Psoas muscle (tissue), 8 donors: ENCODE data around the gene UBP1. TPM values are rescaled to one million over a fixed set of nuclear protein-coding genes. Genes with fewer than 3 reads are reported as not detected.

Source experiments
- ATAC-seq, 4 donors: fragments of 200-7000 bp; cut with Tn5 transposase; one replicate each; pipeline ENCODE4 v1.9.1; 2020; ENCODE audit warnings: moderate library complexity in 3 of 4, mild to moderate bottlenecking in 2 of 4
- DNase-seq, 2 donors: peaks; one replicate each; pipeline ENCODE4 v3.0.0-alpha.2; 2020
- H3K27ac ChIP-seq: fragments of 200-600 bp; one replicate; pipeline ENCODE4 v1.8.0; 2022
- H3K27me3 ChIP-seq, 3 donors: fragments of 200-600 bp in 1 of 3; one replicate each; pipeline versions ENCODE4 v1.6.1 to v1.8.0; 2013 to 2022; ENCODE audit warnings: low read length in 2 of 3, mild to moderate bottlenecking in 2 of 3, moderate library complexity in 1 of 3; ENCODE audit not compliant: insufficient read depth in 3 of 3
- H3K36me3 ChIP-seq, 2 donors: fragments of 200-600 bp in 1 of 2; one replicate each; pipeline versions ENCODE4 v1.6.1 to v1.8.0; 2013 to 2022; ENCODE audit warnings: low read depth in 1 of 2, mild to moderate bottlenecking in 1 of 2, moderate library complexity in 1 of 2; ENCODE audit not compliant: insufficient read depth in 1 of 2
- H3K4me1 ChIP-seq: fragments of 200-600 bp; one replicate; pipeline ENCODE4 v1.8.0; 2022
- H3K4me3 ChIP-seq: fragments of 200-600 bp; one replicate; pipeline ENCODE4 v1.8.0; 2022; ENCODE audit warnings: mild to moderate bottlenecking
- H3K9me3 ChIP-seq: fragments of 200-600 bp; one replicate; pipeline ENCODE4 v1.8.0; 2022
- WGBS, 3 donors: extraction: QIAGEN DNeasy Blood & Tissue Kit; methylation state at CpG; one replicate each; pipeline versions ENCODE4 v1.1.6 to v1.1.7; 2013; 5-methylcytosine and 5-hydroxymethylcytosine counted together
- intact Hi-C, 2 donors: fragments of 100-400 bp; cut with DNase I; formaldehyde crosslinking; loops; one replicate each; pipeline versions ENCODE4 v1.11.0 to v1.14.2; 2022
- long read RNA-seq, 2 donors: library from polyadenylated mRNA; unstranded; transcript quantifications; one replicate each; pipeline ENCODE4 v2.0.0, GENCODE V29; 2021
- polyA plus RNA-seq, 3 donors: library from polyadenylated mRNA; stranded (reverse); fragments of 200-250 nt; gene quantifications; one replicate each; pipeline ENCODE4 v1.2.3, GENCODE V29; 2013
- total RNA-seq, 4 donors: library from RNA; stranded (reverse); fragmentation: NEBNext Ultra II Directional in 2 of 4; extraction: Animal tissue kit (Norgen Biotek cat#: 25700) in 2 of 4; gene quantifications; one replicate each; pipeline versions ENCODE4 v1.2.1 to v1.2.4, GENCODE V29; 2021 to 2023
- TF ChIP-seq, protein P1 (sequence below): fragments of 200-600 bp; IDR thresholded peaks from one replicate; pipeline ENCODE4 v1.8.0; 2022; ENCODE audit warnings: antibody characterized with exemption
- donor health status: healthy with polysubstance abuse.
- donor health status: DM: no; HTN: no; CAD: no; lungs with moderate emphysema.
- donor health status: Bipolar disorder and iron deficiency.
- donor health status: healthy.
- donor health status: DM: yes; HTN: yes; CAD: no.
- donor health status: DM: no; HTN: no; CAD: no.
- donor health status: DM: no; HTN: no; CAD: no.
- donor health status: DM: yes; HTN: yes; CAD: no.

Gene UBP1, protein sequence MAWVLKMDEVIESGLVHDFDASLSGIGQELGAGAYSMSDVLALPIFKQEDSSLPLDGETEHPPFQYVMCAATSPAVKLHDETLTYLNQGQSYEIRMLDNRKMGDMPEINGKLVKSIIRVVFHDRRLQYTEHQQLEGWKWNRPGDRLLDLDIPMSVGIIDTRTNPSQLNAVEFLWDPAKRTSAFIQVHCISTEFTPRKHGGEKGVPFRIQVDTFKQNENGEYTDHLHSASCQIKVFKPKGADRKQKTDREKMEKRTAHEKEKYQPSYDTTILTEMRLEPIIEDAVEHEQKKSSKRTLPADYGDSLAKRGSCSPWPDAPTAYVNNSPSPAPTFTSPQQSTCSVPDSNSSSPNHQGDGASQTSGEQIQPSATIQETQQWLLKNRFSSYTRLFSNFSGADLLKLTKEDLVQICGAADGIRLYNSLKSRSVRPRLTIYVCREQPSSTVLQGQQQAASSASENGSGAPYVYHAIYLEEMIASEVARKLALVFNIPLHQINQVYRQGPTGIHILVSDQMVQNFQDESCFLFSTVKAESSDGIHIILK
- 10 to 100 TPM; 22.4 to 26.6 (median 24.7) TPM for total RNA-seq
- 10 to 100 TPM; 12.6 to 44.1 (median 33.6) TPM for polyA plus RNA-seq
- long read RNA-seq, donor 1, full-length matches to known transcripts: 7 of 10 reads
- long read RNA-seq, donor 1, partial matches to known transcripts: 1 of 10 reads
- long read RNA-seq, donor 1, other reads (novel, unspliced or antisense): 2 of 10 reads
- long read RNA-seq, donor 2, full-length matches to known transcripts: 4 of 12 reads
- long read RNA-seq, donor 2, partial matches to known transcripts: 7 of 12 reads
- long read RNA-seq, donor 2, other reads (novel, unspliced or antisense): 1 of 12 reads

DNA sequence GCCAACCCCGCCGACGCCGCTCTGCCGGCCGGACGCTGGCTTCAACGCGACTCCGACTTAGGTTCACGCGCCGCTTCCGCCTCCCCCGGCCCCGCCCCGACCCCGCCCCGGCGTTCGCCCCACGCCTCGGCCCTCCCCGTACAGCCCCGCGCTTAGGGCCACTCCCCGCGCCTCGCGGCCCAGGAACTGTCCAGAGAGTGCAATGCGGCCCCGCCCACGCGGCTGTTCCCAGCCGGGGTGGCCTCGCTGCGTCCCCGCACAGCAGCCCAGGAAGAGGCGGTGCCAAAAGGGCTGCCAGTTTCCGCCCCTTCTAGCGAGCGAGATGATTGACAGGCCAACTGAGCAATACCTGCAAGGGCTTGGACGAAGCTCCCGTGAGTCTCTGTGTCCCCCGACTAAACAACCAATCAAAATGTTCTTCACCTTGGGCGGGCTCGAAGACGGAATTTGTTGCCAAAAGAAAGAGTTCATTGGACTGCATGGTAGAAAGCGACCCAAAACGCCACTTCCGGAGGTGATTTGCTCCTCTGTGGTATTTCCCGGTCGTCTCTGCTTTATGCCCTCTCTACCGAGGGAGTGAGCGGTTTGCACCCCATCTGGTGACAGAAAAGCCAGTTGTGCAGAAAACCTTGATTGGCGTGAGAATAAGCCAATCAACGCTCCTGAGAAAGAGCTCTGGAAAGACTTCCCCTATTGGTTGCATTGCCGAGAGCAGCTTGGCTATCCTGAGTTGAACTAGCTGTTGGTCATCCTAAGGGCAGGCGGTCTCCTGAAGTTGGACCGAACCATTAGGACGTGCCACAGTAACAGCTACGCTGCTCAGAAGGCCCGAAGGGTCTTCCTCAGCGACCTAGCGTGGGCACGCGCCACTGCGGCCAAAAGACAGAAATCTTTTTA, at the start of gene UBP1:
TSS of gene UBP1 (minus strand) at position 78 of the 897 bp plus-strand sequence. CDS start 557 bp downstream, outside the sequence.
- WGBS, 3 donors: 0 to 1% (median 1%) methylated on average over 52 to 68 of the region's 68 CpGs
- no peaks in the 10 kb centered on the region for H3K27me3 ChIP-seq

DNA sequence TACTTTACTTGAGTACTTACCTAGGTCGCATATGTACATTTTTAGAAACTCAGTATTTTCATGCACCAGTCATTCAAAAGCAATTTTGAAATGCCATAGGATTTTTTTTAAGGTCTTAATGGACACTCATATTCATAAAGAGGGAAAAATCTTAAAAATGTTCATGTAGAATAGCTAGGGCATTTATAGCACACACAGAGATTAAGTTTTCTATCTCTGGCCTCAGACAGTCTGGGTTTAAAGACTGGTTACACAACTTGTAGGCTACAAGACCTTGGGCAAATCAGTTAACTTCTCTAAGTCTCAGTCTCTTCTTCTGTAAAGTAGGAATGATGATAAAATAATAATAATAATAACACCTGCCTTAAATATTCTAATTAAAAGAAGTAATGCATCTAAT, 48.5 kb upstream of the UBP1 start:
- 89 to 91% (median 91%) methylated on average over 1 of the region's 1 CpG for WGBS, 3 donors
- no peaks in the 10 kb centered on the region for H3K4me1 ChIP-seq
- TF ChIP-seq, protein P1, sequence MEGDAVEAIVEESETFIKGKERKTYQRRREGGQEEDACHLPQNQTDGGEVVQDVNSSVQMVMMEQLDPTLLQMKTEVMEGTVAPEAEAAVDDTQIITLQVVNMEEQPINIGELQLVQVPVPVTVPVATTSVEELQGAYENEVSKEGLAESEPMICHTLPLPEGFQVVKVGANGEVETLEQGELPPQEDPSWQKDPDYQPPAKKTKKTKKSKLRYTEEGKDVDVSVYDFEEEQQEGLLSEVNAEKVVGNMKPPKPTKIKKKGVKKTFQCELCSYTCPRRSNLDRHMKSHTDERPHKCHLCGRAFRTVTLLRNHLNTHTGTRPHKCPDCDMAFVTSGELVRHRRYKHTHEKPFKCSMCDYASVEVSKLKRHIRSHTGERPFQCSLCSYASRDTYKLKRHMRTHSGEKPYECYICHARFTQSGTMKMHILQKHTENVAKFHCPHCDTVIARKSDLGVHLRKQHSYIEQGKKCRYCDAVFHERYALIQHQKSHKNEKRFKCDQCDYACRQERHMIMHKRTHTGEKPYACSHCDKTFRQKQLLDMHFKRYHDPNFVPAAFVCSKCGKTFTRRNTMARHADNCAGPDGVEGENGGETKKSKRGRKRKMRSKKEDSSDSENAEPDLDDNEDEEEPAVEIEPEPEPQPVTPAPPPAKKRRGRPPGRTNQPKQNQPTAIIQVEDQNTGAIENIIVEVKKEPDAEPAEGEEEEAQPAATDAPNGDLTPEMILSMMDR: no peak
- no peak overlapping the region for H3K4me3 ChIP-seq
- no peaks in the 10 kb centered on the region for H3K27me3 ChIP-seq
- no peaks in the 10 kb centered on the region for H3K9me3 ChIP-seq
- no peak overlapping the region for H3K27ac ChIP-seq
- no peak for DNase-seq
- no peak for ATAC-seq
- intact Hi-C loops: no loop called here
- no peaks in the 10 kb centered on the region for H3K36me3 ChIP-seq

More for the DNA sequence above, at the start of gene UBP1:
- H3K9me3 ChIP-seq: no peaks in the 10 kb centered on the region
- DNase-seq: peak; percentile 100
- intact Hi-C loops: loop anchor here in 1 of 2 donors (5.0 kb wide), 1 partner anchor 362 kb away; no protein-coding TSS in a partner anchor
- H3K27ac ChIP-seq: peak within 1 kb of the TSS; percentile 92
- TF ChIP-seq, protein P1: no peak
- peaks cover 40% of the 10 kb centered on the region for H3K4me1 ChIP-seq
- no peaks in the 10 kb centered on the region for H3K36me3 ChIP-seq
- peak within 1 kb of the TSS; percentile 90 for H3K4me3 ChIP-seq
- ATAC-seq: peak; percentile 91 to 96 (median 92)

DNA sequence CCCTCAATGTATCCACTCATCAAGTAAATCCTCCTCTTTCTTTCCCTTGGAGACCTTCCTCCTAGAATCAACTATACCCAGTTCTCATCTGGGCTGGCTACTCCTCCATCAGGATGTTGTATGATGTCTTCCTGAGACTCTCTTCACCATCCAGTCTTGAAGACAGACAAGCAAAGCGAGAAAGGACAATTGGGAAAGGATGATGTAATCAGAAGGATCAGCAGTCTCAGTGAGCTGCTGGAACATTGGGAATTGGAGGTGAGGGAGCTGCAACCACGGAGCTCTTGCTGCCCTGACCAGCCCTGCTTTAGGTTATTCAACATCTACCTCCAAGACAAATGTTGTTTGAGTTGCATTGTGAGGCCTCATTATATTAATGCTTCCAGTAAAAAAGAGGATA, 48.0 kb upstream of the UBP1 start:
- Histone ChIP-seq H3K27ac (no peak overlapping the region), H3K36me3 (no peaks in the 10 kb centered on the region), H3K27me3 (no peaks in the 10 kb centered on the region), H3K9me3 (no peaks in the 10 kb centered on the region), H3K4me1 (no peaks in the 10 kb centered on the region), H3K4me3 (no peak overlapping the region)
- TF ChIP-seq, protein P1: no peak
- WGBS, 3 donors: 84 to 94% (median 91%) methylated on average over 2 of the region's 2 CpGs
- ATAC-seq (no peak), DNase-seq (no peak)
- intact Hi-C loops: no loop called here

DNA sequence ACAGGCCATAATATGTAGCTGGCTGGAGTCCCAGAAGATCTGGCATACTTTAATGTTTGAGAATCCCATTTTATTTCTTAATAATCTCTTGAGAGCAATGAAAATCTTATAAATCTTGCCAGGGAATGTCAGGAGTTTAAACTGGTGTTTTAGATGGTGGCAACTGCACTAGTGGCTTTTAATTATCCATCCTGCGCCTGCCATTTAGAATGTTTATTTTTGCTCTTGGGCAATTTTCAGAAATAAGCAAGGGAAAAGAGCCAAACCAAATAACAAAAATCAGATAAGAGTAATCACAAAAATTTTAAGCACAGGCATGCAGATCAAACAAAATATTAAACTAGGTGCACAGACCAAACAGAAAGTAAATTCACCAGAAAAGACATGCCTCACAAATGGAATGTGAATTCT, 41.9 kb upstream of the UBP1 start:
- Histone ChIP-seq H3K9me3 (no peaks in the 10 kb centered on the region), H3K4me3 (no peak overlapping the region), H3K36me3 (no peaks in the 10 kb centered on the region), H3K27me3 (no peaks in the 10 kb centered on the region), H3K4me1 (no peaks in the 10 kb centered on the region), H3K27ac (no peak overlapping the region)
- no peak for DNase-seq
- WGBS, 3 donors: 69 to 70% (median 69%) methylated on average over 1 of the region's 1 CpG
- ATAC-seq: no peak
- intact Hi-C loops: no loop called here
- TF ChIP-seq, protein P1: no peak
